Measurements from ENCODE around the gene FGD4. TPM values are rescaled to one million over a fixed set of nuclear protein-coding genes. Genes with fewer than 3 reads are reported as not detected.

Gene FGD4
- total and polyA plus RNA-seq, 9 of the 15 experiments (the other 6 are each of a cell fraction or from before 2014, with no cell fraction given): 0.05 to 0.51 (median 0.27) TPM

GRCh38 chr12:32399370-32400113 is at the start of gene FGD4 (continued):
- TF ChIP-seq ZBTB33 (CRISPR knock-in tag; IDR thresholded peaks at IDR 0.05) (peak; percentile 74), ZBTB2 (IDR thresholded peaks at IDR 0.05) (no peak), STAT5B (CRISPR knock-in tag; IDR thresholded peaks at IDR 0.05) (no peak), PURB (CRISPR knock-in tag; IDR thresholded peaks at IDR 0.05; ENCODE audit: low read depth) (no peak), ZNF77 (CRISPR knock-in tag; IDR thresholded peaks at IDR 0.05) (no peak), RHOXF2B (CRISPR knock-in tag; conservative IDR thresholded peaks at IDR 0.05) (no peak), GATAD2A (IDR thresholded peaks at IDR 0.05) (0 out of 2 replicates have a peak, but pooled peaks have one; percentile 39), MEF2D (tag; conservative IDR thresholded peaks at IDR 0.05; ENCODE audit: low read depth) (no peak), ELK1 (CRISPR knock-in tag; IDR thresholded peaks at IDR 0.05) (no peak), ZNF184 (CRISPR knock-in tag; IDR thresholded peaks at IDR 0.05) (no peak), CCAR2 (IDR thresholded peaks at IDR 0.05; ENCODE audit: low read depth, low read length) (no peak), ZNF696 (CRISPR knock-in tag; conservative IDR thresholded peaks at IDR 0.05) (no peak), ETV6 (IDR thresholded peaks at IDR 0.05; ENCODE audit: borderline replicate concordance in 1 of 2, low read depth in 2 of 2, low read length in 1 of 2) (no peak), ETV6 (CRISPR knock-in tag; IDR thresholded peaks at IDR 0.05; ENCODE audit: borderline replicate concordance) (0 out of 2 replicates have a peak, but pooled peaks have one; percentile 69), JUN (IDR thresholded peaks at IDR 0.05; ENCODE audit: borderline replicate concordance, low read depth, low read length) (no peak), JUN (CRISPR knock-in tag; IDR thresholded peaks at IDR 0.05; ENCODE audit: borderline replicate concordance) (no peak), BDP1 (IDR thresholded peaks at IDR 0.05; ENCODE audit: insufficient read depth, insufficient read length) (no peak), TBL1XR1 (IDR thresholded peaks at IDR 0.05; ENCODE audit: low read length in 2 of 2) (no peak), MCM5 (IDR thresholded peaks at IDR 0.05; ENCODE audit: low read depth) (no peak), ELF4 (CRISPR knock-in tag; IDR thresholded peaks at IDR 0.05) (no peak), KAT8 (IDR thresholded peaks at IDR 0.05; ENCODE audit: low read depth) (no peak), MBD1 (CRISPR knock-in tag; IDR thresholded peaks at IDR 0.05) (no peak), NR4A1 (CRISPR knock-in tag; IDR thresholded peaks at IDR 0.05) (no peak), NR4A1 (tag; IDR thresholded peaks at IDR 0.05) (no peak), PTRF (tag; IDR thresholded peaks at IDR 0.05) (no peak)

Data from K562 (cell line).